ENCODE data around the gene DYNC1H1.
A peak's percentile ranks its signal among the peaks of the same experiment; 100 is the strongest.

Gene DYNC1H1

DNA sequence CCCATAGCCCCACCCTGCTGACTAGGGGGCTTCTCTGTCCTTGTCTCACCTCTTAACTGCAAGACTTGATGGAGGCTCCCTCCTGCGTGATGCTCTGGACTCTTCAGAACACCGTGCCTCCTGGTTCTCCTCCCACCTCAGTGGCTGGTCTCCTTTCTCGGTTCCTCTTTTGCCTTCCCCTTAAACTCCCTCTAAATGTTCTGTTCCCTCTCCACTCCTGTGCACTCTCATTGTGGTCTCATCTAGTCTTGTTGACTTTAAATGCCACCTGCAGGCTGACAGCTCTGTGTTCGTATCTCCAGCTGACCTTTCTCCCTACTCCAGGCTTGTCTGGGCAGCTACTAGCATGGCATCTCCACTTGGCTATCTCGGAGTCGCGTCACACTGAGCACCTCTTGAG is 28.3 kb downstream of the DYNC1H1 start:
- DNase-seq (ENCODE audit: low read depth in 2 of 3, low spot score in 2 of 3), result no peak

DNA sequence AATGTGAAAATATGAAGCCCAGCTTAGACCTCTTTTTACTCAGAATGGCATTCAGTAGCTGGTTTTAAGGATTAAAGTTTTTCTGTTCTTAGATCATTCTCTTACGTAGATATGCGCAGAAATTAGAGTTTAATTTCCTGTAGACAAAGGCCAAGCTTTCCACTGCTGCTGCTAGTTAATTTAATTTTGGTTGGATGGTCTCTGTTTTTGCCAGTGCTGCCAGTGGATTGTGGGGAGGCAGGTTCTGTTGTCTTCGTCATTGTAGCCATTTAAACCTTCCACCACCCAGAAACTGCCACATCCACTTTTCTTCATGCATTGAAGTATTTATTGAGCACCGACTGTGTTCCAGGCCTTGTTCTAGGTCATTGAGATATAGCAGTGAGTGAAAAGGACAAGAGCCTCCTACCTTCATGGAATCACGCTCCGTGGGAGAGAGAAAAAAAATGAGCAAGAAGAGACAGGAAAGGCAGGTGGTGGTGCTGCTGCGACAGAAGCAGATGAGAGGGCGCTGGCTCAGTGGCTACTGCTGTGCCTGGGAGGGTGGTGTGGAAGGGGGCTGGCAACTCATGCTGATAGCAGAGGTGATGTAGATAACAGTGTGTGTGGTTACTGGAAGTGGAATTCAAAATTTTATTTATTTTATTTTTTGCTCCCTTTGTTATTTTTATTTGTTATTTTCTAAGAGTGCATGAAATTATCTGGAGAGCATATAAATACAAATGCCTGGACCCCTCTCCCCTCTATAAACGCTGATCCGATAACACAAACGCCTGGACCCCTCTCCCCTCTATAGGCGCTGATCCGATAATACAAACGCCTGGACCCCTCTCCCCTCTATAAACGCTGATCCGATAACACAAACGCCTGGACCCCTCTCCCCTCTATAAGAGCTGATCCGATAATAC is 33.3 kb downstream of the DYNC1H1 start:
- DNase-seq (ENCODE audit: low read depth in 2 of 3, low spot score in 2 of 3), result no peak

GRCh38 chr14:102000902-102001301 is 36.5 kb downstream of the DYNC1H1 start:
- DNase-seq (ENCODE audit: low read depth in 2 of 3, low spot score in 2 of 3), result no peak

DNA sequence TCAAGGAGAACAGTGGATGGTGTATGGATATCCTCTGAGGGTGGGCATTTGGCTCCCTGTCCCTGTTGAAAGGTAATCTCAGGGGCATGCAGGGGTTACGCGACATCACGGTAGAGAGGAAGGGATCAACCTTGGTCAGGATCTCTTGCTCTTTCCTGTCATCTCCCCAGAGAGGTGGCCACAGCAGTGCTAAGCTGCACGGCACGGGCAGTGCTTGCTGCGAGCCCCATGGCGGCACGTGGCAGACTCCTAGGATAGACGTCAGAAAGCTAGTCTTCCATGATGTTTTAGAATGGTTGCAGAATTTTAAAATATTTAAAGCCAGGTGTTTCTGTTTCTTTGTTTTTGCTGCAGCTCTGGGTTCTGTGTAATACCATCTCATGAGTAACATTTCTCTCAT is 41.0 kb downstream of the DYNC1H1 start:
- no peak for DNase-seq (ENCODE audit: low read depth in 2 of 3, low spot score in 2 of 3)

DNA sequence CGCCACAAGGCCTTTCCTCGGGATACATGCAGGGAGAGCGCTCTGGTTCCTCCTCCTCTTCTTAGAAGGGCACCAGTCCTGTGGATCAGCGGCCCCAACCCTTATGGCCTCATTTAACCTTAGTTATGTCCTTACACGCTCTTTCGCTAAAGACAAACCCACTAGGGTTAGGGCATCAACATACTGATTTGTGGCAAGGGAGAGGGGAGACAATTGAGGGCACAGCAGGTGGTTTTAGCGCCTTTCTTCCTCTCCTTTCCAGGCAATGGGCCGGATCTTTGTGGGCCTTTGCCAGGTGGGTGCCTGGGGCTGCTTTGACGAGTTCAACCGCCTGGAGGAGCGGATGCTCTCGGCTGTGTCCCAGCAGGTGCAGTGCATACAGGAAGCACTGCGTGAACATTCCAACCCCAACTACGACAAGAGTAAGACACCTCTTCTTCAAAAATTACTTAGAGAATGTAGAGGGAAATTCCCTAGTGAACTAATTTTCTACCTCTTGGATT is 43.6 kb downstream of the DYNC1H1 start:
- DNase-seq (ENCODE audit: low read depth in 2 of 3, low spot score in 2 of 3), result no peak

DNA sequence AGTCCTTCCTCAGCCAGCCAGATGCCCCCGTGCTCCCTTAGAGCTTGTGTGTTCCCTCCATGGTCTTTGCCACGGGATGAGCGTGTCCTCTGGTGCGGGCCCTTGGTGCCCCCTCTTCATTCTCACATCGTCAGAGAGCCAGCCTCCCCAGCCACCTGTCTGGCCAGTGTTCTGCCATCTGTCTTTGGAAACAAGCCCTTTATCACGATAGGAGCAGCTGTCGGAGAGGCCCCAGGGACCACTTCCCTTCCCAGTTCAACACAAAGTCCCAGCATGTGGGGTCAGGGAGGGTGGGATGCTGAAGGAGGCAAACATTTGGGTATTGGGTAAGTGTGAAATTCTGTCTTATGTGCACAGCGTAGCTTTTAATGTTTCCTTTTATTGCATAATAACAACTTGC is 44.5 kb downstream of the DYNC1H1 start:
- no peak for DNase-seq (ENCODE audit: low read depth in 2 of 3, low spot score in 2 of 3)

- no peak for DNase-seq (ENCODE audit: low read depth in 2 of 3, low spot score in 2 of 3)
Observed at GRCh38 chr14:102011631-102012030, 47.3 kb downstream of the DYNC1H1 start.

- no peak for DNase-seq (ENCODE audit: low read depth in 2 of 3, low spot score in 2 of 3)
Observed at GRCh38 chr14:102012336-102012735, 48.0 kb downstream of the DYNC1H1 start.

- no peak for DNase-seq (ENCODE audit: low read depth in 2 of 3, low spot score in 2 of 3)
Observed at GRCh38 chr14:102013669-102014200, 49.4 kb downstream of the DYNC1H1 start.

DNA sequence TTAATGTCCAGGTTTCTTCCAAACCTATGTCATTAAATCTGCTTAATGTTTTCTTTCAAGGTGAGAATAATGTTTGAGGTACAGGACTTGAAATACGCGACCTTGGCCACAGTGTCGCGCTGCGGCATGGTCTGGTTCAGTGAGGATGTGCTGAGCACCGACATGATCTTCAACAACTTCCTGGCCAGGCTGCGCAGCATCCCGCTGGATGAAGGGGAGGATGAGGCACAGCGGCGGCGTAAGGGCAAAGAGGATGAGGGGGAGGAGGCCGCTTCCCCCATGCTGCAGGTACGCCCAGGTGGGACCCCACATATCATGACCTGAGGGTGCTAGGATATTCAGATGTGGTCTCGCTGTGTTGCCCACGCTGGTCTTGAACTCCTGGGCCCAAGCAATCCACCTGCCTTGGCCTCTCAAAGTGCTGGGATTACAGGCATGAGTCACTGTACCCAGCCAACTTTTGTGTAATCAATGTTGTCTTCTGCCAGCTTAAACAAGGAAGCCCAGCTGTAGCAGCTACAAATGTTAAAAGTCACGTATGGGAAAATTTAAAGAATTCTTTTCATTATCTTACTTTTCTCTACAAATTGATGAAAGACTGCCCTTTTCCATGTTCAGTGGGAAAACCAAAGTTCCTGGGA is 50.8 kb downstream of the DYNC1H1 start:
- DNase-seq (ENCODE audit: low read depth in 2 of 3, low spot score in 2 of 3), result no peak

GRCh38 chr14:102015771-102016170 is 51.4 kb downstream of the DYNC1H1 start:
- no peak for DNase-seq (ENCODE audit: low read depth in 2 of 3, low spot score in 2 of 3)

DNA sequence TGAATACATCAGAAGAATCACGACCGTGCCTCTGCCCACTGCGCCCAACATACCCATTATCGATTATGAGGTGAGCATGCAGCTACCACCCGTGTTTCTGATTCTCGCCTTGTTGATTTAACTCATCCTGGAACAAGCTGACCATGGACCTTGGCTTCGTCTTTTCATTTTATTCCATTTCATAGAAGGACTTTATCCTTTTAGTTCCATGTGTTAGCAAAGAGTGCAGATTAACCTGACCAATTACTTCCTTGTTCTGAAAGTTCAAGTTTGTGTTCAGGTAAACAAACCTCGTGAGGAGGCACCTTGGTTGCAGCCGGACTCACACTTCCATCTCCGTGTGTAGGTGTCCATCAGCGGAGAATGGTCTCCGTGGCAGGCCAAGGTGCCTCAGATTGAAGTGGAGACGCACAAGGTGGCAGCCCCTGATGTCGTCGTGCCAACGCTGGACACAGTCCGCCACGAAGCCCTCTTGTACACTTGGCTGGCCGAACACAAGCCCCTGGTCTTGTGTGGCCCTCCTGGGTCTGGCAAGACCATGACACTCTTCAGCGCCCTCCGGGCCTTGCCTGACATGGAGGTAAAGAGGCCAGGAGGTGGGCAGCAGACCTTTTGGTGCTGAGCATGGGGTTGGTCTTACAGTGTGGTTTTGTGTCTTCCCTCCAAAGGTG is 52.2 kb downstream of the DYNC1H1 start:
- DNase-seq (ENCODE audit: low read depth in 2 of 3, low spot score in 2 of 3), result no peak

DNA sequence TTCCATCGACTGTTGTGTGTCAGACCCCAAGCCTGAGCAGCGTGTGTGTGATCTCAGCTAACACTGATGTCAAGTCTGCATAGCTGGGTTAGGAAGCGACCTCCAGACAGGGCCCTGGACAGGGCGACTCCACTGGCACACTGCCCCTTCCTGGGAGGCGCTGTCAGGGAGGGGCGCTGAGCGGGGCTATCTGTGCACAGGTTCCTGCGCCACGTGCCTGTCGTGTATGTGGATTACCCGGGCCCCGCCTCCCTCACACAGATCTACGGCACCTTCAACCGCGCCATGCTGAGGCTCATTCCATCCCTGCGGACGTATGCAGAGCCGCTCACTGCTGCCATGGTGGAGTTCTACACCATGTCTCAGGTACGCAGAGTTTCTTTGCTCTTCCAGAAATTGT is 53.9 kb downstream of the DYNC1H1 start:
- DNase-seq (ENCODE audit: low read depth in 2 of 3, low spot score in 2 of 3), result no peak

- no peak for DNase-seq (ENCODE audit: low read depth in 2 of 3, low spot score in 2 of 3)
Observed at GRCh38 chr14:102019006-102019540, 54.7 kb downstream of the DYNC1H1 start.

DNA sequence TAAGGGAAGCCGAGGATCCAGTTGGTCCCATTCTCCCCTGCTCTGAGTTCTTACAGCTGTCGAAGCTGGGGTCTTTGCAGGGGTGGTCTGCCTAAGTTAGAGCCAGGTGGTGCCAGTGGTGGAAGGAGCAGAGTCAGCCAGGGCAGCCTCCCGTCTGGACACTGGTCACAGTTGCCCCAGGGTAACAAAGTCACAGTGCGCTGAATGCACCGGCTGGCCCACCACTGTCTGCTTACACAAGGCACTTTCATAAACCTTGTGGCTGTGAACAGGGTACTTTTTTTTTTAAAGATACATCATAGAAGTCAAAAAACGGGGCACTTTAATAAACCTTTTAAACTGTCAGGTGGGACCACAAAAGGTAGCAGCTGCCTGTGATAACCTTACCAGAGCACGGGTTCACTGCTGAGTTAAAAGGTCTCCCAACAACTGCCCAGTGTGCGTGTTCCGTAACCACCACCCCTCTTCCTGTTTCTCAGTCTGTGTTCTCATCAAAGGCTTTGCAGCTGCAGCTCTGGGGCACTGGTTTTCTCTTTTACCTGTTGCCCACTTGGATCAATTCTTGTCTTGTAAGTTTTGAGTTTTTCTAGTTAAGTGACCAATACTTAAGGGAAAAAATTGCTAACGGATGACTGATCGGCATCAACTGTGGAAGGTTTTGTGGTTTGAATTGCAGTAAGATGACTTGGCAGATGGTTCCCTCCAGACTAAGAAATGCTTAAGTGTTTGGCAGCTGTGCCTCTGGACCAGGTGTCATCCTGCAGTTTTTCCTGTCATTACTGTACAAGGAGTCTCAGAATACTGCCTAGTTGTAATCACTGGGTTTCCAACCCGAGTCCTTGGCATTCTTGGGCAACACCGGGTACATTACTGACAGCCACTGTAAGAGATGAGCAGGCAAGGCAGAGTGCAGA is 55.9 kb downstream of the DYNC1H1 start:
- DNase-seq (ENCODE audit: low read depth in 2 of 3, low spot score in 2 of 3), result peak; percentile 7 to 38 (median 22)

- no peak for DNase-seq (ENCODE audit: low read depth in 2 of 3, low spot score in 2 of 3)
Observed at GRCh38 chr14:102026934-102027333, 62.6 kb downstream of the DYNC1H1 start.

GRCh38 chr14:102027951-102028350 is 63.6 kb downstream of the DYNC1H1 start:
- no peak for DNase-seq (ENCODE audit: low read depth in 2 of 3, low spot score in 2 of 3)

DNA sequence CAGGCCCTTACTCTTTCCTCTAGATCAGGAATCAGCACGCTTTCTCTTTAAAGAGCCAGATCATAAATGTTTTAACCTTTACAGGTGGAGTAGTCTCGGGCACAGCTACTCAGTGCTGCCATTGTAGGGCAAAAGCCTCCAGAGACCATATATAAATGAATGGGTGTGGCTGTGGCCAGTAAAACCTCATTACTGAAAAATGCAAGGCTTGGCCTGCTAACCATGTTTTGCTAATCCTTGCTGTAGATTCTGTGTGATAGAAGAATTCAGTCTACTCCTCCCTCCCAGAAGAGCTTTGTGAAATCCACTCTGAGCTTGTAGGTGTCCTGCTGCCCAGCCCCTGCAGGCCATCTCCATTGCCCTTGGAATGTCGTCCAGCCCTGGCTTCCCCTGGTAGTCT is 64.4 kb downstream of the DYNC1H1 start:
- no peak for DNase-seq (ENCODE audit: low read depth in 2 of 3, low spot score in 2 of 3)

DNA sequence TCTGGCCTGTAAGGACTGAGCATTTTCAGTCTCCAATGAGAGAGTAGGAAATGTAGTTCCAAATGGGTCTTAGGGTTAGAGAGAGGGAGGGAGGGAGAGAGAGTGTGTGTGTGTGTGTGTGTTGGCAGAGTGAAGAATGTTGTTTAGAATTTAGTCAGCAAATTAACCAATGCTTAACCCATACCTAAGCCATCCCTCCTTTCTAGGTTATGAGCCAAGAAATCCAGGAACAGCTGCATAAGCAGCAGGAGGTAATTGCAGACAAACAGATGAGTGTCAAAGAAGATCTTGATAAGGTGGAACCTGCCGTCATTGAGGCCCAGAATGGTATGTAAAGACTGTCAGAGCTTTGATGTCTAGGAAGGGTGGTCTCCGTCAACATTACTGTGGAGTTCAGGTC is 65.6 kb downstream of the DYNC1H1 start:
- no peak for DNase-seq (ENCODE audit: low read depth in 2 of 3, low spot score in 2 of 3)

DNA sequence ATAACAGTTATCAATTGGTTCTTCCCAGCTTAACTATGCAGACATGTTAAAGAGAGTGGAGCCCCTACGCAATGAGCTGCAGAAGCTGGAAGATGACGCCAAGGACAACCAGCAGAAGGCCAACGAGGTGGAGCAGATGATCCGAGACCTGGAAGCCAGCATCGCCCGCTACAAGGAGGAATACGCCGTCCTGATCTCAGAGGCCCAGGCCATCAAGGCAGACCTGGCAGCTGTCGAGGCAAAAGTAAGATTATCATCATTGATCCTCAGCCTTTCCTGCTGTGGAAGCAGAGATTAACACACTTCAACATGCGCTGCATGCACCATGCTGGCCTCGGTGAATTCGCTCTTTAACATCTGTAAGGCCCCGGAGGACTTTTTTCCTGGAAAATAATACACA is 68.9 kb downstream of the DYNC1H1 start:
- no peak for DNase-seq (ENCODE audit: low read depth in 2 of 3, low spot score in 2 of 3)

All from activated CD8-positive, alpha-beta memory T cell treated with anti-CD3 and anti-CD28 coated beads for 48 hours (primary cell).